ENCODE results near the gene COMP. TPM values are rescaled to one million over a fixed set of nuclear protein-coding genes. Genes with fewer than 3 reads are reported as not detected.

Gene COMP
- total RNA-seq, 5 donors from 2014 or later (not counting 1 experiment from before 2014, with no cell fraction given): not detected

DNA sequence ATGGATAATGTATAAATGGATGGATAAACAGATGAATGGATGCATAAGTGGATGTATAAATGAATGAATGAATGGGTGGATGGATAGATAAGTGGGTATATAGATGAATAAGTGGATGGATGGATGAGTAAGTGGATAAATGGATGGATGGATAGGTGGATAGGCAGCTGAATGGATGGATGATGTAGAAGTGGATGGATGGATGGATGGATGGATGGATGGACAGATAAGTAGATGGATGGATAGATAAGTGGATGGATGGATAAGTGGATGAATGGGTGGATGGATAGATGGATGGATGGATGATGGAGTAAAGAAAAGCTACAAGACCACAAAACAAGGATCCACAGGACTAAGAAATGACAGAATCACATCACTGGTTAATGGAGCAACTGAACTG lies 9.0 kb upstream of the COMP start:
- Mint-ChIP-seq H3K27me3 (peaks cover 22 to 35% of the 10 kb centered on the region in 2 donors), H3K36me3 (no peaks in the 10 kb centered on the region), H3K9me3 (no peaks in the 10 kb centered on the region), H3K4me3 (no peak overlapping the region), H3K4me1 (no peaks in the 10 kb centered on the region), H3K27ac (no peak overlapping the region)
- no peak for DNase-seq
- ChIA-PET CTCF (no interaction called here), POLR2A (no interaction called here)
- Histone ChIP-seq H3K36me3 (ENCODE audit: control insufficient read depth in 2 of 2, extremely low read depth in 1 of 2, insufficient read depth in 1 of 2, low read length in 1 of 2) (no peaks in the 10 kb centered on the region), H3K4me1 (ENCODE audit: control insufficient read depth in 1 of 2, extremely low read depth in 1 of 2, insufficient read depth in 2 of 2, low read length in 2 of 2) (peaks cover 0 to 2% of the 10 kb centered on the region in 2 experiments), H3K27me3 (replicated peaks in 1 of 2; ENCODE audit: control insufficient read depth in 2 of 2, extremely low read depth in 1 of 2, insufficient read depth in 2 of 2, low read length in 1 of 2) (peaks cover 2 to 77% of the 10 kb centered on the region in 2 experiments), H3K27ac (ENCODE audit: low read length) (no peak overlapping the region), H3K4me3 (ENCODE audit: control insufficient read depth in 1 of 2, extremely low read depth in 1 of 2, low read length in 1 of 2) (no peak overlapping the region), H3K9me3 (no peaks in the 10 kb centered on the region)
- no peak for ATAC-seq (replicated peaks in 1 of 4)

GRCh38 chr19:18799389-18799970 lies 8.4 kb upstream of the COMP start:
- H3K27me3 ChIP-seq (replicated peaks in 1 of 2; ENCODE audit: control insufficient read depth in 2 of 2, extremely low read depth in 1 of 2, insufficient read depth in 2 of 2, low read length in 1 of 2): peaks cover 2 to 80% of the 10 kb centered on the region in 2 experiments
- POLR2A ChIA-PET: no interaction called here

GRCh38 chr19:18798384-18799352 lies 7.6 kb upstream of the COMP start:
- Mint-ChIP-seq H3K36me3 (no peaks in the 10 kb centered on the region), H3K27ac (no peak overlapping the region), H3K4me1 (no peaks in the 10 kb centered on the region), H3K9me3 (no peaks in the 10 kb centered on the region), H3K27me3 (peaks cover 28 to 42% of the 10 kb centered on the region in 2 donors), H3K4me3 (no peak overlapping the region)
- ATAC-seq (replicated peaks in 1 of 4) (no peak), DNase-seq (no peak)
- Histone ChIP-seq H3K36me3 (ENCODE audit: control insufficient read depth in 2 of 2, extremely low read depth in 1 of 2, insufficient read depth in 1 of 2, low read length in 1 of 2) (no peaks in the 10 kb centered on the region), H3K9me3 (no peaks in the 10 kb centered on the region), H3K27me3 (replicated peaks in 1 of 2; ENCODE audit: control insufficient read depth in 2 of 2, extremely low read depth in 1 of 2, insufficient read depth in 2 of 2, low read length in 1 of 2) (peaks cover 3 to 81% of the 10 kb centered on the region in 2 experiments), H3K4me1 (ENCODE audit: control insufficient read depth in 1 of 2, extremely low read depth in 1 of 2, insufficient read depth in 2 of 2, low read length in 2 of 2) (peaks cover 0 to 2% of the 10 kb centered on the region in 2 experiments), H3K4me3 (ENCODE audit: control insufficient read depth in 1 of 2, extremely low read depth in 1 of 2, low read length in 1 of 2) (no peak overlapping the region), H3K27ac (ENCODE audit: low read length) (no peak overlapping the region)
- CTCF ChIA-PET: interaction anchor here in 1 of 2 donors (0.6 kb wide), 1 partner anchor 190 kb away, joined by 4 read pairs; no protein-coding TSS in a partner anchor
- WGBS (ENCODE audit: insufficient coverage): 57% methylated on average over 17 of the region's 22 CpGs
- POLR2A ChIA-PET: interaction anchor here in 1 of 2 donors (0.6 kb wide), 1 partner anchor 236 kb away, joined by 4 read pairs; no protein-coding TSS in a partner anchor

More at GRCh38 chr19:18799389-18799970, 8.4 kb upstream of the COMP start:
- H3K27ac Mint-ChIP-seq: no peak overlapping the region
- Histone ChIP-seq H3K4me3 (ENCODE audit: control insufficient read depth in 1 of 2, extremely low read depth in 1 of 2, low read length in 1 of 2) (no peak overlapping the region), H3K9me3 (no peaks in the 10 kb centered on the region), H3K27ac (ENCODE audit: low read length) (no peak overlapping the region), H3K36me3 (ENCODE audit: control insufficient read depth in 2 of 2, extremely low read depth in 1 of 2, insufficient read depth in 1 of 2, low read length in 1 of 2) (no peaks in the 10 kb centered on the region), H3K4me1 (ENCODE audit: control insufficient read depth in 1 of 2, extremely low read depth in 1 of 2, insufficient read depth in 2 of 2, low read length in 2 of 2) (peaks cover 0 to 2% of the 10 kb centered on the region in 2 experiments)
- DNase-seq (no peak), ATAC-seq (replicated peaks in 1 of 4) (no peak)
- CTCF ChIA-PET: no interaction called here
- no peak overlapping the region for H3K4me3 Mint-ChIP-seq
- H3K4me1 Mint-ChIP-seq: no peaks in the 10 kb centered on the region
- peaks cover 27 to 40% of the 10 kb centered on the region in 2 donors for H3K27me3 Mint-ChIP-seq
- no peaks in the 10 kb centered on the region for H3K9me3 Mint-ChIP-seq
- H3K36me3 Mint-ChIP-seq: no peaks in the 10 kb centered on the region

DNA sequence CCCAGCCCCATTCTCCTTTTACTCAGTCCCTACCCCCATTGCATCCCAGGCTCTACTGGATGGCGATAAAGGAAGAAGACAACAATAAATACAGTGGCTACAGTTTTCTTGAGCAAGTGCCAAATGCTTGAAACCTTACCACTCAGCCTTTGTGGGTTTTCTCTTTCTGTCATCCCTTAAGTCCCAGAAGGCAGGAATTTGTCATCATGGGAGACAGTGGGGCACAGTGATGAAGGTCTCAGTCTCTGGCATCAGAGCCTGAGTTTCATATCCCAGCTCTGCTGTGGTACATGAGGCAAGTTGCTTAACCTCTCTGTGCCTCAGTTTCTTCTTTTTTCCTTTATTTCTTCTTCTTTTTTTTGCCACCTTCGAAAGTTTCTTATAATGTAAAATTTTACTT lies 5.1 kb upstream of the COMP start:
- Histone ChIP-seq H3K9me3 (no peaks in the 10 kb centered on the region), H3K4me1 (ENCODE audit: control insufficient read depth in 1 of 2, extremely low read depth in 1 of 2, insufficient read depth in 2 of 2, low read length in 2 of 2) (peaks cover 0 to 2% of the 10 kb centered on the region in 2 experiments), H3K4me3 (ENCODE audit: control insufficient read depth in 1 of 2, extremely low read depth in 1 of 2, low read length in 1 of 2) (no peak overlapping the region), H3K27ac (ENCODE audit: low read length) (no peak overlapping the region), H3K27me3 (replicated peaks in 1 of 2; ENCODE audit: control insufficient read depth in 2 of 2, extremely low read depth in 1 of 2, insufficient read depth in 2 of 2, low read length in 1 of 2) (peaks cover 5 to 86% of the 10 kb centered on the region in 2 experiments), H3K36me3 (ENCODE audit: control insufficient read depth in 2 of 2, extremely low read depth in 1 of 2, insufficient read depth in 1 of 2, low read length in 1 of 2) (no peaks in the 10 kb centered on the region)
- no CpG with 5 or more reads among the region's 2 CpGs for WGBS (ENCODE audit: insufficient coverage)
- Mint-ChIP-seq H3K36me3 (no peaks in the 10 kb centered on the region), H3K4me1 (peaks cover 0 to 2% (median 0%) of the 10 kb centered on the region in 3 donors), H3K4me3 (no peak overlapping the region), H3K27me3 (peaks cover 34 to 55% of the 10 kb centered on the region in 2 donors), H3K27ac (no peak overlapping the region), H3K9me3 (no peaks in the 10 kb centered on the region)
- CTCF ChIA-PET: interaction anchor here in 1 of 2 donors (0.6 kb wide), 1 partner anchor 302 kb away, joined by 4 read pairs; no protein-coding TSS in a partner anchor
- ATAC-seq (replicated peaks in 1 of 4) (no peak), DNase-seq (no peak)
- POLR2A ChIA-PET: no interaction called here

- POLR2A ChIA-PET: interaction anchor here in 1 of 2 donors (0.6 kb wide), 1 partner anchor 182 kb away, joined by 8 read pairs; no protein-coding TSS in a partner anchor
- H3K27me3 Mint-ChIP-seq: peaks cover 39 to 57% of the 10 kb centered on the region in 2 donors
Observed at GRCh38 chr19:18795540-18795939, 4.4 kb upstream of the COMP start.

GRCh38 chr19:18794692-18795091 lies 3.6 kb upstream of the COMP start:
- H3K4me1 ChIP-seq (ENCODE audit: control insufficient read depth in 1 of 2, extremely low read depth in 1 of 2, insufficient read depth in 2 of 2, low read length in 2 of 2): peaks cover under 1 to 15% of the 10 kb centered on the region in 2 experiments
- H3K9me3 Mint-ChIP-seq: no peaks in the 10 kb centered on the region
- peaks cover 45 to 64% of the 10 kb centered on the region in 2 donors for H3K27me3 Mint-ChIP-seq
- peaks cover 5 to 91% of the 10 kb centered on the region in 2 experiments for H3K27me3 ChIP-seq (replicated peaks in 1 of 2; ENCODE audit: control insufficient read depth in 2 of 2, extremely low read depth in 1 of 2, insufficient read depth in 2 of 2, low read length in 1 of 2)
- peaks cover 9 to 14% (median 11%) of the 10 kb centered on the region in 3 donors for H3K4me1 Mint-ChIP-seq
- no peak overlapping the region for H3K4me3 ChIP-seq (ENCODE audit: control insufficient read depth in 1 of 2, extremely low read depth in 1 of 2, low read length in 1 of 2)
- ATAC-seq (replicated peaks in 1 of 4): no peak
- no peaks in the 10 kb centered on the region for H3K36me3 ChIP-seq (ENCODE audit: control insufficient read depth in 2 of 2, extremely low read depth in 1 of 2, insufficient read depth in 1 of 2, low read length in 1 of 2)
- no peaks in the 10 kb centered on the region for H3K36me3 Mint-ChIP-seq
- POLR2A ChIA-PET: no interaction called here
- WGBS (ENCODE audit: insufficient coverage): 100% methylated on average over 4 of the region's 6 CpGs
- CTCF ChIA-PET: no interaction called here
- no peak overlapping the region for H3K27ac Mint-ChIP-seq
- no peak overlapping the region for H3K27ac ChIP-seq (ENCODE audit: low read length)
- no peak for DNase-seq
- no peak overlapping the region for H3K4me3 Mint-ChIP-seq
- H3K9me3 ChIP-seq: no peaks in the 10 kb centered on the region

More at GRCh38 chr19:18795540-18795939, 4.4 kb upstream of the COMP start:
- Mint-ChIP-seq H3K9me3 (no peaks in the 10 kb centered on the region), H3K4me3 (no peak overlapping the region), H3K4me1 (peaks cover 3 to 5% (median 4%) of the 10 kb centered on the region in 3 donors), H3K27ac (no peak overlapping the region), H3K36me3 (no peaks in the 10 kb centered on the region)
- Histone ChIP-seq H3K27me3 (replicated peaks in 1 of 2; ENCODE audit: control insufficient read depth in 2 of 2, extremely low read depth in 1 of 2, insufficient read depth in 2 of 2, low read length in 1 of 2) (peaks cover 5 to 86% of the 10 kb centered on the region in 2 experiments), H3K9me3 (no peaks in the 10 kb centered on the region), H3K27ac (ENCODE audit: low read length) (no peak overlapping the region), H3K36me3 (ENCODE audit: control insufficient read depth in 2 of 2, extremely low read depth in 1 of 2, insufficient read depth in 1 of 2, low read length in 1 of 2) (no peaks in the 10 kb centered on the region), H3K4me1 (ENCODE audit: control insufficient read depth in 1 of 2, extremely low read depth in 1 of 2, insufficient read depth in 2 of 2, low read length in 2 of 2) (peaks cover 0 to 7% of the 10 kb centered on the region in 2 experiments), H3K4me3 (ENCODE audit: control insufficient read depth in 1 of 2, extremely low read depth in 1 of 2, low read length in 1 of 2) (no peak overlapping the region)
- CTCF ChIA-PET: no interaction called here
- ATAC-seq (replicated peaks in 1 of 4): no peak
- 8% methylated on average over 20 of the region's 21 CpGs for WGBS (ENCODE audit: insufficient coverage)
- DNase-seq: no peak

Measured in T-cell (primary cell).